Esophagus muscularis mucosa (tissue), 4 donors: ENCODE measurements around the gene ZBTB7C. TPM values are rescaled to one million over a fixed set of nuclear protein-coding genes. Genes with fewer than 3 reads are reported as not detected.

Experiments used
- DNase-seq: peaks from one replicate; pipeline ENCODE4 v3.0.0-alpha.2; 2017; ENCODE audit errors: extremely low spot score
- H3K27ac ChIP-seq, 4 donors: fragments of 200-600 bp; sonication (generic); replicated peaks in 1 of 4; 1 replicate in 3 of 4; 2 replicates in 1 of 4; pipeline ENCODE4 v1.5.1; 2016 to 2019; ENCODE audit warnings: mild to moderate bottlenecking in 1 of 4
- H3K27me3 ChIP-seq, 4 donors: fragments of 200-600 bp; sonication (generic); one replicate each; pipeline versions ENCODE4 v1.5.1 to v1.6.0; 2016 to 2019
- H3K36me3 ChIP-seq, 4 donors: fragments of 200-600 bp; sonication (generic); one replicate each; pipeline ENCODE4 v1.5.1; 2016 to 2019
- H3K4me1 ChIP-seq, 4 donors: fragments of 200-600 bp; sonication (generic); one replicate each; pipeline ENCODE4 v1.5.1; 2016 to 2019
- H3K4me3 ChIP-seq, 4 donors: fragments of 200-600 bp; sonication (generic); 1 replicate in 2 of 4; 2 replicates in 2 of 4; pipeline ENCODE4 v1.5.1; 2016 to 2019; ENCODE audit warnings: mild to moderate bottlenecking in 4 of 4, moderate library complexity in 1 of 4
- H3K9me3 ChIP-seq, 4 donors: fragments of 200-600 bp; sonication (generic); 1 replicate in 3 of 4; 2 replicates in 1 of 4; pipeline ENCODE4 v1.5.1; 2016 to 2019
- EP300 ChIP-seq: sonication (generic); formaldehyde crosslinking; IDR thresholded peaks from one replicate; pipeline ENCODE4 v1.6.1; 2017; ENCODE audit warnings: antibody characterized with exemption
- POLR2A ChIP-seq: fragments of 450-650 bp; IDR thresholded peaks from one replicate; pipeline ENCODE4 v1.6.1; 2017; ENCODE audit warnings: antibody characterized with exemption, moderate library complexity, mild to moderate bottlenecking, low read depth
- POLR2AphosphoS5 ChIP-seq, 2 donors: sonication (generic); formaldehyde crosslinking; IDR thresholded peaks; one replicate each; pipeline ENCODE4 v1.6.1; 2017; ENCODE audit warnings: antibody characterized with exemption in 2 of 2
- WGBS: methylation state at CpG from one replicate; pipeline ENCODE4 v1.1.5; 2018; 5-methylcytosine and 5-hydroxymethylcytosine counted together
- intact Hi-C: fragments of 100-400 bp; cut with DNase I; formaldehyde crosslinking; loops from one replicate; pipeline ENCODE4 v1.15.1; 2023
- total RNA-seq, 4 donors: library from RNA; depleted of rRNA; stranded (reverse); fragments of >200 nt; gene quantifications; one replicate each; pipeline versions ENCODE4 v1.1.0 to v1.2.1, GENCODE V29; 2016
- TF ChIP-seq, protein P1 (sequence below), 3 experiments: fragments of 200-600 bp in 2 of 3; fragments of 450-650 bp in 1 of 3; sonication (generic) in 2 of 3; IDR thresholded peaks; one replicate each; pipeline ENCODE4 v1.5.1; 2017 to 2019; ENCODE audit warnings: antibody characterized with exemption in 3 of 3, mild to moderate bottlenecking in 2 of 3, moderate library complexity in 1 of 3

The ZBTB7C gene
- total RNA-seq, 4 donors from 2014 or later: 6.3 to 13.2 (median 9.1) TPM

- intact Hi-C loops: no loop called here
- TF ChIP-seq POLR2A: no peak
- TF ChIP-seq, protein P1, sequence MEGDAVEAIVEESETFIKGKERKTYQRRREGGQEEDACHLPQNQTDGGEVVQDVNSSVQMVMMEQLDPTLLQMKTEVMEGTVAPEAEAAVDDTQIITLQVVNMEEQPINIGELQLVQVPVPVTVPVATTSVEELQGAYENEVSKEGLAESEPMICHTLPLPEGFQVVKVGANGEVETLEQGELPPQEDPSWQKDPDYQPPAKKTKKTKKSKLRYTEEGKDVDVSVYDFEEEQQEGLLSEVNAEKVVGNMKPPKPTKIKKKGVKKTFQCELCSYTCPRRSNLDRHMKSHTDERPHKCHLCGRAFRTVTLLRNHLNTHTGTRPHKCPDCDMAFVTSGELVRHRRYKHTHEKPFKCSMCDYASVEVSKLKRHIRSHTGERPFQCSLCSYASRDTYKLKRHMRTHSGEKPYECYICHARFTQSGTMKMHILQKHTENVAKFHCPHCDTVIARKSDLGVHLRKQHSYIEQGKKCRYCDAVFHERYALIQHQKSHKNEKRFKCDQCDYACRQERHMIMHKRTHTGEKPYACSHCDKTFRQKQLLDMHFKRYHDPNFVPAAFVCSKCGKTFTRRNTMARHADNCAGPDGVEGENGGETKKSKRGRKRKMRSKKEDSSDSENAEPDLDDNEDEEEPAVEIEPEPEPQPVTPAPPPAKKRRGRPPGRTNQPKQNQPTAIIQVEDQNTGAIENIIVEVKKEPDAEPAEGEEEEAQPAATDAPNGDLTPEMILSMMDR (IDR thresholded peaks at IDR 0.05): no peak
- no peak for TF ChIP-seq EP300
- no peak overlapping the region for H3K27ac ChIP-seq
- no peaks in the 10 kb centered on the region for H3K9me3 ChIP-seq
- H3K4me1 ChIP-seq: peaks cover 10 to 22% (median 20%) of the 10 kb centered on the region in 4 donors
- WGBS: 93% methylated on average over 2 of the region's 2 CpGs
- no peaks in the 10 kb centered on the region for H3K27me3 ChIP-seq
- no peak overlapping the region for H3K4me3 ChIP-seq
- no peak for DNase-seq
- H3K36me3 ChIP-seq: no peaks in the 10 kb centered on the region
Observed at GRCh38 chr18:48188609-48189008, 220.6 kb downstream of the ZBTB7C start.

GRCh38 chr18:48186861-48187260, 222.3 kb downstream of the ZBTB7C start:
- no peak for DNase-seq
- Histone ChIP-seq H3K36me3 (no peaks in the 10 kb centered on the region), H3K4me3 (no peak overlapping the region), H3K27me3 (no peaks in the 10 kb centered on the region), H3K9me3 (no peaks in the 10 kb centered on the region), H3K4me1 (peaks cover 8 to 20% (median 17%) of the 10 kb centered on the region in 4 donors), H3K27ac (peak overlapping the region in 2 of 4 donors; percentile 48 to 61)
- intact Hi-C loops: no loop called here
- TF ChIP-seq POLR2AphosphoS5 (IDR thresholded peaks at IDR 0.05) (no peak), EP300 (no peak), POLR2A (no peak)
- TF ChIP-seq, protein P1 (IDR thresholded peaks at IDR 0.05): no peak
- WGBS: 77% methylated on average over 6 of the region's 6 CpGs

DNA sequence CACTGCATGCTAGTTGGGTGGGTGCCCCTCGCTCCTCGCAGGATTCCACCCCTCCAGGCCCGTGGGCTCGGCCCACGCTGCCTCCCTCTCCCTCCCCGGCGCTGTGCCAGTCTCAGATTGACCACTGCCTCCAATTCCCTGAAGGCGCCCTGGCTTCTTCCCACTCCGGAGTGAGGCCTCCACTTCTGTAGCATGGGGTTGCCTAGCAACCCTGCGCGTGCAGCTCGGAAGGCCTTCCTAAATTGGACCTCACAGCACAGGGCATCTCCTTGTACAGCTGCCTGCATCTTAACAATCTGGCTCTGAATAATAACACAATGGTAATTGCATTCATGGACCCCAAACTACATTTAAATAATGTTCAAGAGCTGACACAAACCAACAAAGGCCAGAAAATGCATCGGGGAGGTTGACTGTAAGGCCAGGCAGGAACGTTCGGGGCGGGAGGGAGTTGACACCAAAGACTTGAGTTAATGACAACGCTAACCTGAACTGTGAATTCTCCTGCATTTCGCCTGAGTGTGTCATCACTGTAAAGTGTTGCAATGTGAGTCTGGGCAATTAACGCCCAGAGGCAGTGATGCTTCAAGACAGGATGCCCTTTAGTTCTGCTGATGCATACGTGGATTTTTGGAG, 222.9 kb downstream of the ZBTB7C start:
- Histone ChIP-seq H3K36me3 (no peaks in the 10 kb centered on the region), H3K27ac (peak overlapping the region in 3 of 4 donors; percentile 10 to 61 (median 48)), H3K27me3 (no peaks in the 10 kb centered on the region), H3K4me1 (peaks cover 8 to 20% (median 17%) of the 10 kb centered on the region in 4 donors), H3K4me3 (no peak overlapping the region), H3K9me3 (no peaks in the 10 kb centered on the region)
- intact Hi-C loops: no loop called here
- 36% methylated on average over 20 of the region's 20 CpGs for WGBS
- no peak for DNase-seq
- peak in 1 of 2 donors; percentile 18 for TF ChIP-seq POLR2AphosphoS5 (IDR thresholded peaks at IDR 0.05)
- no peak for TF ChIP-seq POLR2A
- TF ChIP-seq, protein P1 (IDR thresholded peaks at IDR 0.05): no peak

DNA sequence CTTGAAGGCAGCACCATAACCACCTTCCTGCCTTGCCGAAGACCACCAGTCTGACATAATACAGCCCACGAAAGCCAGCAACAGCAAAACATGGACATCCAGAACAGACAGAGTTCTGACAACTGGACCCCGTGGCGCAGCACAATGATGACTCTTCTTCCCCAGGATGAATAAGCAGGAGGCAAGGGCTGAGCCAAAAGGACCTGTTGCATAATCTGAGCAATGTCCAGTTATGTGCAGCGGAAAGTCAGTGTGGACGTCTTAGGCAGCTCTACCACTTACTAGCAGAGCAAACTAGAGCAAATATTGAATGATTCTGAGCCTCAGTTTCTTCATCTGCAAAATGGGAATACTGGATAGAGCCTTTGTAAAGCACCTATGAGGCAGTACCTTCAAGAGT, 225.1 kb downstream of the ZBTB7C start:
- 87% methylated on average over 6 of the region's 6 CpGs for WGBS
- no peaks in the 10 kb centered on the region for H3K9me3 ChIP-seq
- peaks cover 8 to 20% (median 17%) of the 10 kb centered on the region in 4 donors for H3K4me1 ChIP-seq
- no peak overlapping the region for H3K4me3 ChIP-seq
- no peaks in the 10 kb centered on the region for H3K36me3 ChIP-seq
- no peak overlapping the region for H3K27ac ChIP-seq
- no peak for DNase-seq
- TF ChIP-seq POLR2A (no peak), POLR2AphosphoS5 (IDR thresholded peaks at IDR 0.05) (no peak), EP300 (no peak)
- TF ChIP-seq, protein P1 (IDR thresholded peaks at IDR 0.05): no peak
- intact Hi-C loops: no loop called here
- H3K27me3 ChIP-seq: no peaks in the 10 kb centered on the region

- DNase-seq: no peak
- intact Hi-C loops: no loop called here
- no peaks in the 10 kb centered on the region for H3K27me3 ChIP-seq
- H3K27ac ChIP-seq: no peak overlapping the region
- H3K36me3 ChIP-seq: no peaks in the 10 kb centered on the region
- no peaks in the 10 kb centered on the region for H3K9me3 ChIP-seq
- peaks cover 8 to 20% (median 17%) of the 10 kb centered on the region in 4 donors for H3K4me1 ChIP-seq
- 87% methylated on average over 2 of the region's 2 CpGs for WGBS
- no peak overlapping the region for H3K4me3 ChIP-seq
- TF ChIP-seq EP300: no peak
- TF ChIP-seq POLR2AphosphoS5 (IDR thresholded peaks at IDR 0.05): no peak
- TF ChIP-seq POLR2A: no peak
- TF ChIP-seq, protein P1 (IDR thresholded peaks at IDR 0.05): no peak
Observed at GRCh38 chr18:48183613-48184012, 225.6 kb downstream of the ZBTB7C start.
